Activated CD4-positive, alpha-beta T cell treated with anti-CD3 and anti-CD28 coated beads for 24 hours (primary cell): ENCODE measurements around the gene PTPRN.

Experiments used
- DNase-seq, 2 donors: peaks; one replicate each; pipeline ENCODE4 v3.0.0-alpha.2; 2020; ENCODE audit warnings: low read depth in 2 of 2

PTPRN gene

DNA sequence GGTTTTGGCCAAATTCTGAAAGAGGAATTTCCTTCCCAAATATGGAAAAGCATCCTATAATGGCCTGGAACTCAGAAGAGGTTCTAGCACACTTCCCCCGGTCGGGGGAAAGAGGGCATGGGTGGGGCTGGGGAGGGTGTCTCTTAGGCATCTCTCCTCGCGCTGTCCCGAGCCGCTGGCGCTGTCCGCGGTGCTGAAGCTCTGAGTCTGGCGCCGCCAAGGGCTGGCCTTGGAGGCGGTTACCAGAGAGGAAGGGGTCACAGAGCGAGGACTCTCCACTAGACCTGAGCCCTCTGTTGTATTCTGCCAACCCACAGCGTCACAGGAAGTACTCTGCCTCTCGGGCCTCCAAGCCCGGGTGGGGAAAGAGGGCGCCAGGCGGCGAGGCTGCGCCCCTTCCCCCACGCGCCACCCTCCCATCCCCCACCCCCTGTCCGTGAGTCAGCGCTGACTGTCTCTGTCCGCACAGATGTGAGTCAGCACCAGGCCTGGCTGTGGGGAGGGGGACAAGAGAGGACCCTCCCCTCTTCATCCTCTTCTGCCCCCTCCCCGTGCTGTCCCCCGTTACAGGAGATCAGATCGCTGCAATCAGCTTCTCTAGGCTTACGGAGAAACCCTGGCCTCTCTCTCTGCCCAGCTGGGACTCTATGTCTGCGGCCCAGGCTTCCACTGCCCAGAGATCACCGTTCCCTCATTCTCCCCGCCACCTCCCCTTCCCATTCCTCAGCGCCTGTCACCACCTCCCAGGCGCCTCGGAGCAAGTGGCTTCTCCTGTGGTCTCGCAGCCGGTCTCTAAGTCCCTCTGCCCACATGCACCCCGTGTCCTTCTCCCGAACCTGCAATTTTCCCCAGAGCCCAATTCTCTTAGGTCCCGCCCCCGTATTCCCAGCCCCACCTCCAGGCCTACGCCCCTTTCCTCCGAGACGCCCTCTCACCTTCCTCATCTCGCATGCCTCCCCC, 779 bp downstream of the PTPRN start:
- DNase-seq, result peak; percentile 51 to 60

- DNase-seq, result no peak
Observed at GRCh38 chr2:219306047-219306446, 3.2 kb downstream of the PTPRN start.

GRCh38 chr2:219304223-219304622, 5.0 kb downstream of the PTPRN start:
- no peak for DNase-seq

DNA sequence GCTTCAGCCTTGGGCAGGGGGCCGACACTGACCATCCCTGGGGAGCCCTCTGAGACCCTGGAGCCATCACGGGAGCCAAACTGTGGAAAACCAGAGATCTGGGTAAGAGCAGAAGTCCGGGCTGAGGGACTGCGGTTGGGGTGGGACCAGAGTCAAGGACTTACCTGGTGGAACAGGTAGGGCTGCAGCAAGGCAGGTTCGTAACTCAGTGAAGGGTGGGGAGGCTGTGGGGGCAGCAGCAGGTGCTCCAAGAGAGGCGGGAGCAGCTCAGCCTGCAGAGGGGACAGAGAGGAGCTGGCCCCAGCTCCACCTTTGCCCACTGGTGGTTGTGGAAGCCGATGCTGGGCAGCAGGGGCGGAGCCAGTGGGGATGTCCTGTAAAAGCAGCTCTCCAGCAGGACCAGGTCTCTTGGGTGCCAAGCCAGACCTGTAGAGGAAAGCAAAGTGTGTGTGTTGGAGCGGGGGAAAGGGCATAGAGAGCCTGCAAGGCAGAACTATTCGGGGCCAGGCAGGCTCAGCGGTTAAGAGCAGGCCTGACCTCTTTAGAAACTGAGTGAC, 6.7 kb downstream of the PTPRN start:
- DNase-seq, result no peak

DNA sequence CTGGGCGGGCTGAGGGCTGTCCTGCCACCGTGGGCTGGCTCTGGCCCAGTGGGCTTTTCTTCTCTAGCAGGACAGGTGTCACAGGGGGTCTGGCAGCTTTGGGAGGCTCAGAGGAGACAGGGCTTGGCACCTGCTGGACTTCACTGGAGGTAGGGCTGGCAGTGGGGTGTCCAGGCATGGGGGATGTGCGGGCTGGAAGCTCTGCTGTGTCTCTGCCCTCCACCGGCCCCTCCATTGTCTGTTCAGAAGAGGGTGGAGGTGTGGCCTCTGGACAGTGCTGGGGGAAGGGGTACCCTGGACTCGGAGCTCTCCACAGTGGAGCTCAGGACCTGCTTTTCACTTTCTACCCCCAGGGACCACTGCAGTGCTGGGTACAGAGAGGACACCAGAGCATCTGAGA, 9.2 kb downstream of the PTPRN start:
- no peak for DNase-seq

GRCh38 chr2:219299372-219299760, 9.8 kb downstream of the PTPRN start:
- no peak for DNase-seq

DNA sequence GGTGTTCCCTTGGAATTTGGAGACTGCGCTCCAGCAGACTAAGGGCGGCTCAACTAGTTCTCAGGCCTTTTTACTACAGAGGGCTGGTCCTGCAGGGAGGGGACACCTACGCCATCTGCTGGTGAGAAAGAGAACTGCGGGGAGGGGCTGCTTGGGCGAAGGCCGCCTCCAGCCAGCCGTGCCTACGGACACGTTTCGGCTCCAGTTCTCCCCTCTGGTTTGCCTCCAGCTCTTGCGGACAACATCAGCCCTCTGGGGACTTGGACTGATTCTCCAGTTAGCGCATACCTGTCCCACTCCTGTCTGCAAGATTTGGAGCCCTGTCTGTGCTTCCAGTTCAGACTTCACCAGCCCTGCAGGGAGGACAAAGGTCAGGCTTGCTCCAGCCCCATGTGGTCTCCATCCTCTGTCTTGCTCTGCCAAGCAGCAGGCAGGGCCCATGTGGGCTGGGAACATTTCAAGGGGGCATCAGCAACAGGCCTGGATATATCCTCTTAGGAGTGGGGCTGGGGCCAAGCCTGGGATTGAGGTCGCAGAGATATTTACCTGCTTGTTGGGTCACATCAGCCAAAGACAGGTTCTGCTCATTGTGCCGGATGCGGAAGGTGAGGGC, 10.3 kb downstream of the PTPRN start:
- DNase-seq, result peak; percentile 90 to 93

- DNase-seq, result no peak
Observed at GRCh38 chr2:219297766-219298456, 11.3 kb downstream of the PTPRN start.

GRCh38 chr2:219296631-219297391, 12.4 kb downstream of the PTPRN start:
- DNase-seq, result no peak

DNA sequence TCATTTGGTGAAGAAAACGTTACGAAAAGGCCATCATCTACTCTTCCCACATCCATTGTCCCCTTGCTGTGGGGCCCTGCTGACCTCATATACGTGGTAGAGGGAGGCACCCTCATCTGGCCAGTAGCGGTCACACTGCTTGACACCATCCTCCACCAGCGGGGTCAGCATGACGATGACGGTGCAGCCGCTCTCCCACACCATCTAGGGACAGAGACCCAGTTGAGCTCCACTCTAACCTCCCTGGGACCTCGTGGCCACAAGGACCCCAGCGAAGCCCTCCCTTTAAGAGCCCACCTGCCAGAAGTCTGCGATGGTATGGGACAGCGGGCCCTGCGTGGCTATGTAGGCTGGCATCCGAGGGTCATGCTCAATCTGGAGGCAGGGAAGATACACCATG, 13.1 kb downstream of the PTPRN start:
- no peak for DNase-seq

DNA sequence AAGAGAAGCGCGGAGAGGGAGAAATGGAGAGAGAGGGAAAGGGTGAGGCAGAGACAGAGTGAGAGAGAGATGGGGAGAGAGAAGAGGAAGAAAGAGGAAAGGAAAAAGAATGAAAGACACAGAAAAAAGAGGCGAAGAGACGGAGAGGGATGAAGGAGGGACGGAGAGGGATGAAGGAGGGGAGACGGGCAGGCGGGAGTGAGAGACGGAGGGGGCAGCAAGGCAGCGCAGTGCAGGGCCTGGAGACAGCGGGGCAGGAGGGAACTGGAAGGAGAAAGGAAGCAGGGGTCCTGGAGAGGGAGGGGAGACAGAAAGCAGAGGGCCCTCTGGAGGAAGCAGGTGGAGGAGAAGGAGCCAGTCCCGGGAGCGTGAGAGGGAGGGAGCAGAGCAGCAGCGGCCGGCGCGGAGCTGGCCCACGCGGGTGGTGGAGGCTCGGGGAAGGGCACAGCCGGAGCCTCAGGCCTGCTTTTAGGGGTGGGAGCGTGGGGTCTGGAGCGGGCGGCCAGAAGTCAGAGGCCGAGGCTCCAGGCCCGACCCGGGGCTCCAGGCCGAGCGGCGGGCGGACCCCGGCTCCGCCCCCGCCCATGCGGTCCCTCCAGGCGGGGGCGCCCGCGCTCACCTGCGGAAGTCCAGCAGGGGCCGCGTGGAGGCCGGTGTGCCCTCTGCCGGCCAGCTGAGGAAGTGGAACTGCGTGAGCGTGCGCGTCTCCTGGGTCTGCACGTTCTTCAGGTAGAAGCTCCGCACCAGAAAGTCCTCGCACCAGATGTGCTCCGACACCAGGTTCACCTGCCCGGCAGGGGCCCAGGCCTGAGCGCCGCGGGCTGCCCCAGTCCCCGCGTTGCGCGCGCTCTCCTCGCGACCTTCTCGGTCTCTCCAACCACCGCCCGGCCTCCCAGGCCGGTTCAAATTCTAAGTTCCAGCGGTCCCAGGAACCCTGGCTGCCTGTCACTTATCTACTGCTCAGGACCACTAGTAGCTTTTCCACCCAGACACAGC, 14.5 kb downstream of the PTPRN start:
- peak; percentile 81 to 86 for DNase-seq

- DNase-seq, result no peak
Observed at GRCh38 chr2:219293736-219294231, 15.4 kb downstream of the PTPRN start.

GRCh38 chr2:219292616-219293015, 16.6 kb downstream of the PTPRN start:
- DNase-seq, result no peak

DNA sequence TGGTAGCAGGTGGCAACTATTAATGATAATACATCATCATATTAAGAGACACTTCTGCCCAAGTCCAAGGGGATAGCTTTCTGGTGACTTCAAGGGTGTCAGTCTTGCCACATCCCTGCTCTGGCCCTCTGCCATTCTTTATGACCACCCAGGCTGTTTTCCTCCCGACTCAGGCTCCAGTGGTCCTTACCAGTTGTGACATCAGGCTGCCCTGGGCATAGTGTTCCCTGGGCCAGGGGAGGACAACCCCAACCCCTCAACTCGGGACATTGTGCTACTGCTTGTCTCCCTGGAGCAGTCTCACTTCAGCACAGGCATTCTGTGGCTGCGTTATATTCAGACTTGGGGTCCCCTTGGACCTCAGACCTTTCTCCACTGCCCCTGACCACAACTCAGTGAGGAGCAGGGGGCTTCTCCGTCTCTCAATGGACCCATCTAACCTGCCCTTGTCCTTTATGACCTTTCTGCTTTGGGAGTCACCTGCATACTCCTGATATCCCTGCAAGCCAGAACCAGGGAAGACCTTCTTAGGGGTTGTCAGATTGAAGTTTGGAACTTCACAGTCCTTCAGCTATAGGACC, 17.2 kb downstream of the PTPRN start:
- no peak for DNase-seq

DNA sequence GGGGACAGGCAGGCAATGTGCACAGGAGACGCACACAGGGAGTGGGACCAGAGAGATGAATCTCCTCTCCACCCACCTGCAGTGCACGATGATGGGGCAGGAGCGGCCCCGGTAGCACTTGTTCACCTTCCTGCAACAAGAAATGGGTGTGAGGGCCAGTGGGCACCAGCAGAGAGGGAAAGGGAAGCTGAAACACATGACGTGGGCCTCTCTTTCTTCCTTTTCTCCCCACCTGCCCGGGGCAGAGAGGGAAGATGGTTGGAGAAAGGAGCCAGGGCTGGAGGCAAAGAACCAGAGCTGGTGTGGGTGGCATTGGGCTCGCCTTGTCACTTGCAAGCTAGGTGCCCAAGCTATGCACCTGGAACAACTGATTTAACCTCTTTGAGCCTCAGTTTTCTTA, 17.8 kb downstream of the PTPRN start:
- no peak for DNase-seq

DNA sequence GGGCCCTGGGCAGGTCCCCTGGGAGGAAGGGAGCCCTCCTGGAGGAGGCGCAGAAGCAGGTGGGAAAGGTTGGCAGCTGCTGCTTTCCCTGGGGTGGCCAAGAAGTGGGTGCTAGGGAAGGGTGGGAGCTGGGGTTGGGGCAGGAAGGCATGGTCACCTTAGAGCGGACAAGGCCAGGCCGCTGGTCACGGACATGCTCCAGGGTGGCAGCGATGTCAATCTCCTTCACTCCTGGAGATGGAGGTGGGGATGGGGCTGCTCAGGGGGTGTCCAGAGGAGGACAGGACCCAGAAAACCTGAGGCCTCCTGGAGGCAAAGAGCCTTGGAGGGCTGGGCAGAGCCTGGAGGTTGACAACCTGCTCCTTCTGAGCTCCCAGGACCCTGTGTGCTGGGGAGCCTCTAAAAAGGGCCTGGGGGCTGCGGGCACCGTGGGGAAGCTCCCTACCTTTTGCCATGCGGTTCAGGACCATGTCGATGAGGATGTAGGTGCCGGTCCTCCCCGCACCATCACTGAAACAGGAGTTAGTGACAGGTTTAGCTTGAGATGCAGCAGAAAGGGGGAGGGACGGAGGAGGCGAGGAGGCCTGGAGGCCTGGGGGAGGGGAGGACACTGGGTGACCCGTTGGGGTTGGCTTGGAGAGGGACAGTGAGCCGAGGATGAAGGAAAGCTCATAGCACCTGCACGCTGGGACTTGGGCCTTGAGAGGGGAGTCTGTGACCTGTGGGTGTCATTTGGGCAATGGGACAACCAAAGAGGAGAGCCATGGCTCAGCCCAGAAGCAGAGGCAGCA, 18.6 kb downstream of the PTPRN start:
- no peak for DNase-seq

- no peak for DNase-seq
Observed at GRCh38 chr2:219289537-219290361, 19.5 kb downstream of the PTPRN start.

DNA sequence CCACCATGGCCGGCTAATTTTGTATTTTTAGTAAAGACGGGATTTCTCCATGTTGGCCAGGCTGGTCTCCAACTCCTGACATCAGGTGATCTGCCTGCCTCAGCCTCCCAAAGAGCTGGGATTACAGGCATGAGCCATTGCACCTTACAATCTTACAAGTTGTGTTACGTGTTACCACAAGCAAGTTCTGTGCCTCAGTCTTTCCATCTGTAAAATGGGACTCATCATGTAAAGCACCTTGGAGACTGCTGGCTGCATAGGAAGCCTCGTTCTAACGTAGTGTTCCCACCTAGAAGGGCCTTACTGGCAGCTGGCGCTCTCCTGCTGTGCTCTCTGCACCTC, 20.0 kb downstream of the PTPRN start:
- no peak for DNase-seq
